ENCODE results near the gene KCNG2.

The KCNG2 gene

GRCh38 chr18:79819968-79820351 is 22.2 kb downstream of the KCNG2 start:
- Histone ChIP-seq H3K9me3 (ENCODE audit: control insufficient read depth, insufficient read depth, low read length) (no peaks in the 10 kb centered on the region), H3K4me3 (ENCODE audit: low read depth, low read length) (no peak overlapping the region), H3K36me3 (ENCODE audit: control insufficient read depth, insufficient read depth, low read length) (no peaks in the 10 kb centered on the region), H3K9ac (ENCODE audit: low read depth, low read length) (no peak overlapping the region), H3K27me3 (ENCODE audit: control insufficient read depth, insufficient read depth, low read length) (no peaks in the 10 kb centered on the region), H3K4me1 (ENCODE audit: control insufficient read depth, insufficient read depth, low read length) (no peaks in the 10 kb centered on the region)

- Histone ChIP-seq H3K36me3 (ENCODE audit: control insufficient read depth, insufficient read depth, low read length) (no peaks in the 10 kb centered on the region), H3K27me3 (ENCODE audit: control insufficient read depth, insufficient read depth, low read length) (no peaks in the 10 kb centered on the region), H3K4me3 (ENCODE audit: low read depth, low read length) (no peak overlapping the region), H3K9ac (ENCODE audit: low read depth, low read length) (no peak overlapping the region), H3K9me3 (ENCODE audit: control insufficient read depth, insufficient read depth, low read length) (no peaks in the 10 kb centered on the region), H3K4me1 (ENCODE audit: control insufficient read depth, insufficient read depth, low read length) (no peaks in the 10 kb centered on the region)
Observed at GRCh38 chr18:79823120-79823519, 25.4 kb downstream of the KCNG2 start.

GRCh38 chr18:79825913-79826312 is 28.2 kb downstream of the KCNG2 start:
- Histone ChIP-seq H3K4me3 (ENCODE audit: low read depth, low read length) (no peak overlapping the region), H3K9ac (ENCODE audit: low read depth, low read length) (no peak overlapping the region), H3K27me3 (ENCODE audit: control insufficient read depth, insufficient read depth, low read length) (no peaks in the 10 kb centered on the region), H3K9me3 (ENCODE audit: control insufficient read depth, insufficient read depth, low read length) (no peaks in the 10 kb centered on the region), H3K4me1 (ENCODE audit: control insufficient read depth, insufficient read depth, low read length) (no peaks in the 10 kb centered on the region), H3K36me3 (ENCODE audit: control insufficient read depth, insufficient read depth, low read length) (no peaks in the 10 kb centered on the region)

- Histone ChIP-seq H3K4me1 (ENCODE audit: control insufficient read depth, insufficient read depth, low read length) (no peaks in the 10 kb centered on the region), H3K27me3 (ENCODE audit: control insufficient read depth, insufficient read depth, low read length) (no peaks in the 10 kb centered on the region), H3K9ac (ENCODE audit: low read depth, low read length) (no peak overlapping the region), H3K9me3 (ENCODE audit: control insufficient read depth, insufficient read depth, low read length) (no peaks in the 10 kb centered on the region), H3K36me3 (ENCODE audit: control insufficient read depth, insufficient read depth, low read length) (no peaks in the 10 kb centered on the region), H3K4me3 (ENCODE audit: low read depth, low read length) (no peak overlapping the region)
Observed at GRCh38 chr18:79826966-79827365, 29.2 kb downstream of the KCNG2 start.

DNA sequence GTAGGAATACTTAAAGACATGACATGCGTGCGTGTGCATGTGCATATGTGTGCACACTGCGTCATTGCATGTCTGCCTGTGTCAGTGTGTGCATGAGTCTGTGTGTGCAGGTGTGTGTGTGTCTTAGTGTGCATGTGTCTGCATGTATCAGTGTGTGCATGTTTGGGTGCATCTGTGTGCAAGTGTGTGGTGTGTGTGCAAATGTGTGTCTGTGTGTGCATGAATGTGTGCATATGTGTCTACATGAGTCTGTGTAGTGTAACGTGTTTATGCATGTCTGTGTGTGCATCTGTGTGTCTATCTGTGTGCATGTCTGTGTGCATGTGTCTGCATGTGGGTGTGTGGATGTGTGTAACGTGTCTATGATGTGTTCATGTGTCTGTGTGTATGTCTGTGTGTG is 30.5 kb downstream of the KCNG2 start:
- no peaks in the 10 kb centered on the region for H3K27me3 ChIP-seq (ENCODE audit: control insufficient read depth, insufficient read depth, low read length)
- H3K9me3 ChIP-seq (ENCODE audit: control insufficient read depth, insufficient read depth, low read length) = no peaks in the 10 kb centered on the region

GRCh38 chr18:79829136-79829854 is 31.6 kb downstream of the KCNG2 start:
- H3K27me3 ChIP-seq (ENCODE audit: control insufficient read depth, insufficient read depth, low read length) = no peaks in the 10 kb centered on the region
- no peaks in the 10 kb centered on the region for H3K36me3 ChIP-seq (ENCODE audit: control insufficient read depth, insufficient read depth, low read length)
- no peaks in the 10 kb centered on the region for H3K9me3 ChIP-seq (ENCODE audit: control insufficient read depth, insufficient read depth, low read length)
- H3K4me1 ChIP-seq (ENCODE audit: control insufficient read depth, insufficient read depth, low read length) = no peaks in the 10 kb centered on the region
- no peak overlapping the region for H3K4me3 ChIP-seq (ENCODE audit: low read depth, low read length)
- H3K9ac ChIP-seq (ENCODE audit: low read depth, low read length) = no peak overlapping the region

More for the DNA sequence above, 30.5 kb downstream of the KCNG2 start:
- no peak overlapping the region for H3K9ac ChIP-seq (ENCODE audit: low read depth, low read length)
- no peaks in the 10 kb centered on the region for H3K36me3 ChIP-seq (ENCODE audit: control insufficient read depth, insufficient read depth, low read length)
- no peak overlapping the region for H3K4me3 ChIP-seq (ENCODE audit: low read depth, low read length)
- H3K4me1 ChIP-seq (ENCODE audit: control insufficient read depth, insufficient read depth, low read length) = no peaks in the 10 kb centered on the region

- H3K9me3 ChIP-seq (ENCODE audit: control insufficient read depth, insufficient read depth, low read length) = no peaks in the 10 kb centered on the region
- H3K27me3 ChIP-seq (ENCODE audit: control insufficient read depth, insufficient read depth, low read length) = no peaks in the 10 kb centered on the region
- no peak overlapping the region for H3K9ac ChIP-seq (ENCODE audit: low read depth, low read length)
- no peaks in the 10 kb centered on the region for H3K4me1 ChIP-seq (ENCODE audit: control insufficient read depth, insufficient read depth, low read length)
- no peaks in the 10 kb centered on the region for H3K36me3 ChIP-seq (ENCODE audit: control insufficient read depth, insufficient read depth, low read length)
- H3K4me3 ChIP-seq (ENCODE audit: low read depth, low read length) = no peak overlapping the region
Observed at GRCh38 chr18:79832169-79832568, 34.4 kb downstream of the KCNG2 start.

GRCh38 chr18:79834834-79835233 is 37.1 kb downstream of the KCNG2 start:
- Histone ChIP-seq H3K9me3 (ENCODE audit: control insufficient read depth, insufficient read depth, low read length) (no peaks in the 10 kb centered on the region), H3K36me3 (ENCODE audit: control insufficient read depth, insufficient read depth, low read length) (no peaks in the 10 kb centered on the region), H3K9ac (ENCODE audit: low read depth, low read length) (no peak overlapping the region), H3K4me1 (ENCODE audit: control insufficient read depth, insufficient read depth, low read length) (no peaks in the 10 kb centered on the region), H3K4me3 (ENCODE audit: low read depth, low read length) (no peak overlapping the region), H3K27me3 (ENCODE audit: control insufficient read depth, insufficient read depth, low read length) (no peaks in the 10 kb centered on the region)

GRCh38 chr18:79841936-79842335 is 44.2 kb downstream of the KCNG2 start:
- no peak overlapping the region for H3K9ac ChIP-seq (ENCODE audit: low read depth, low read length)
- H3K27me3 ChIP-seq (ENCODE audit: control insufficient read depth, insufficient read depth, low read length) = no peaks in the 10 kb centered on the region
- no peak overlapping the region for H3K4me3 ChIP-seq (ENCODE audit: low read depth, low read length)
- no peaks in the 10 kb centered on the region for H3K4me1 ChIP-seq (ENCODE audit: control insufficient read depth, insufficient read depth, low read length)
- H3K36me3 ChIP-seq (ENCODE audit: control insufficient read depth, insufficient read depth, low read length) = no peaks in the 10 kb centered on the region
- H3K9me3 ChIP-seq (ENCODE audit: control insufficient read depth, insufficient read depth, low read length) = no peaks in the 10 kb centered on the region

GRCh38 chr18:79844999-79845563 is 47.3 kb downstream of the KCNG2 start:
- no peaks in the 10 kb centered on the region for H3K4me1 ChIP-seq (ENCODE audit: control insufficient read depth, insufficient read depth, low read length)
- no peaks in the 10 kb centered on the region for H3K9me3 ChIP-seq (ENCODE audit: control insufficient read depth, insufficient read depth, low read length)
- H3K36me3 ChIP-seq (ENCODE audit: control insufficient read depth, insufficient read depth, low read length) = no peaks in the 10 kb centered on the region
- no peak overlapping the region for H3K4me3 ChIP-seq (ENCODE audit: low read depth, low read length)
- H3K27me3 ChIP-seq (ENCODE audit: control insufficient read depth, insufficient read depth, low read length) = no peaks in the 10 kb centered on the region
- no peak overlapping the region for H3K9ac ChIP-seq (ENCODE audit: low read depth, low read length)

DNA sequence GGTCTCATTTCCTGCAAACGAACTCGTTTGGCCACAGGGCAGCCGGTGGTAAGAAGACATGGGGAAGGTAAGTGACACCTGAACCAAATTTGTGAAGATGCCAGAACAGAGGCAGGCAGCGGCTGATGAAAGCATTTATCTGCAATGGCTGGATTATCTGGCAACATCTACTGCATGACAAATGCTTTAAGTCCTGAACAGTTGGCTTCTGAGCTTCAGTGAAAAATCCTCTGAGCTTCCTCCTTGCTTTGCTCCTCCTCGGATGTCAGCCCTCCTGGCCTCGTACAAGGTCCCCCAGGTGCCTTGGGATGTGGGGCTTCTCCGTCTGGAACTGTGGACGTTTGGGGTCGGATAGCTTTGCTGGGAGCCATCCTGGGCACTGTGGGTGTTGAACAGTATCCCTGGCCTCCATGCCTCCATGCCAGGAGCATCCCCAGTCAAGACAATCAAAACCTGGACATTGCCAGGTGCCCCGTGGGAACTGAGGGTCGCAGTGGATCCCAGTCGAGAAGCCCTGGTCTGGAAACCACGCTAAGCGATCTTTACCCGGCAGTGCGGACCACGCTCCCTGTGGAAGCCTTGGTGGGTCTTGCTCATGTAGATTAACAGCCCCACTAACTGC is 49.3 kb downstream of the KCNG2 start:
- H3K36me3 ChIP-seq (ENCODE audit: control insufficient read depth, insufficient read depth, low read length) = no peaks in the 10 kb centered on the region
- H3K4me3 ChIP-seq (ENCODE audit: low read depth, low read length) = no peak overlapping the region
- no peaks in the 10 kb centered on the region for H3K9me3 ChIP-seq (ENCODE audit: control insufficient read depth, insufficient read depth, low read length)
- H3K4me1 ChIP-seq (ENCODE audit: control insufficient read depth, insufficient read depth, low read length) = no peaks in the 10 kb centered on the region
- H3K27me3 ChIP-seq (ENCODE audit: control insufficient read depth, insufficient read depth, low read length) = no peaks in the 10 kb centered on the region
- no peak overlapping the region for H3K9ac ChIP-seq (ENCODE audit: low read depth, low read length)
